Epithelial cell of prostate (primary cell): ENCODE results near the gene ITPK1.
A peak's percentile ranks its signal among the peaks of the same experiment; 100 is the strongest.

ENCODE experiments used
- DNase-seq: peaks from one replicate; pipeline ENCODE4 v3.0.0-alpha.2; 2011; ENCODE audit warnings: low read depth, low spot score
- H3K27ac ChIP-seq: fragments of 450-650 bp; 2 replicates; pipeline ENCODE4 v1.5.1; 2017; ENCODE audit warnings: mild to moderate bottlenecking

ITPK1 gene

DNA sequence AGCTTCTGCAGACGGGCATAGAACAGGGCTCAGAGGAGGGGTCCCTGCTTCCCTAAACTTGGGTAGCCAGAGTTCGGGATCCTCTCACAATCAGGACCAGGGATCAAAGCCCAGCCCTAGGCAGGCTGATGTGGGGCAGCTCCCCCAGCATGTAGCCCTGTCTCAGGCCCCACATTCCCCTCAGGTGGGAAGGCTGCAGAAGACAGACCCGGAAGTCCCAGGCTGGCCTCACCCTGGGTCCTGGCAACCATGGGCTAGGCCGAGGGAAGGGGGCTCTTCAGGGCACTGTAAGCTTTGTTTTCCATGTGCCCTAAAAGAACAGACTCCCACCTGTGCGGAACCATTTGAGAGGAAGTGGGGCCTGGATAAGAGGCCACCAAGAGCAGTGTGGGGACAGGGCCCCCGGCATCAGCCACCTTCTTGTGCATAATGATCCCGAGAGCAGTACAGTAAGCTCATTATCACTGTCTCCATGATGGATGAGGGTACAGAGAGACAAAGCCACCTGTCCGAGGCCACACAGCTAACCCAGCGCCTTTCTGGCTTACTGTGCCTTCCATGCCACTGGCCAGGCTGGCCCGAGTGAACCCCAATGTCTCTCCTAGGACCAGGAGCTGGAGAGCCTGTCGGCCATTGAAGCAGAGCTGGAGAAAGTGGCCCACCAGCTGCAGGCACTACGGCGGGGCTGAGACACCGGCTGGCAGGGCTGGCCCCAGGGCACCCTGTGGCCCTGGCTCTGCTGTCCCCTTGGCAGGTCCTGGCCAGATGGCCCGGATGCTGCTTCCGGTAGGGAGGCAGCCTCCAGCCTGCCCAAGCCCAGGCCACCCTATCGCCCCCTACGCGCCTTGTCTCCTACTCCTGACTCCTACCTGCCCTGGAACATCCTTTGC lies 181.3 kb downstream of the ITPK1 start:
- H3K27ac ChIP-seq: no peak overlapping the region
- no peak for DNase-seq

DNA sequence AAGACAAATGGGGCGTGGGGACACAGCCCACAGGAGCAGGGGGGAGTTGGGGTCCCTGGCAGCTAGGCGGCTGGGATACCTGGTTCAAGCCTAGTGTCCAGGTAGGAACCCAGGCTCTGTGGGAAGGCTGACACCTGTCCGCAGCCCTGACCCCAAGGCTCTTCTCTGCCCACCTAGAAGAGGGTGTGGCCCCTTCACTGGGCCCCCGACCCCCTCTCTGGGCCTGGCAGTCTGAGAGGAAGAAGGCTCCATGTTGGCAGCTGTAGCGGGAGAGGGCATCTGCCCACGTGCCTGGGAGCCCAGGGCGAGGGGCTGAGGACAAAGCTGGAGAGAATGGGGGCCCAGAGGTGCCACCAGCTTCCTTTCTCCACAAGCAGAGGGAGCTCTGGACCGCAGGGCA lies 182.2 kb downstream of the ITPK1 start:
- no peak overlapping the region for H3K27ac ChIP-seq
- DNase-seq: no peak

GRCh38 chr14:92932448-92933395 lies 183.0 kb downstream of the ITPK1 start:
- DNase-seq: no peak
- H3K27ac ChIP-seq: no peak overlapping the region

GRCh38 chr14:92931681-92932447 lies 183.9 kb downstream of the ITPK1 start:
- no peak for DNase-seq
- H3K27ac ChIP-seq: no peak overlapping the region

GRCh38 chr14:92930737-92931602 lies 184.8 kb downstream of the ITPK1 start:
- DNase-seq: no peak

GRCh38 chr14:92929689-92930608 lies 185.8 kb downstream of the ITPK1 start:
- H3K27ac ChIP-seq: no peak overlapping the region
- DNase-seq: no peak

More at GRCh38 chr14:92930737-92931602, 184.8 kb downstream of the ITPK1 start:
- no peak overlapping the region for H3K27ac ChIP-seq

DNA sequence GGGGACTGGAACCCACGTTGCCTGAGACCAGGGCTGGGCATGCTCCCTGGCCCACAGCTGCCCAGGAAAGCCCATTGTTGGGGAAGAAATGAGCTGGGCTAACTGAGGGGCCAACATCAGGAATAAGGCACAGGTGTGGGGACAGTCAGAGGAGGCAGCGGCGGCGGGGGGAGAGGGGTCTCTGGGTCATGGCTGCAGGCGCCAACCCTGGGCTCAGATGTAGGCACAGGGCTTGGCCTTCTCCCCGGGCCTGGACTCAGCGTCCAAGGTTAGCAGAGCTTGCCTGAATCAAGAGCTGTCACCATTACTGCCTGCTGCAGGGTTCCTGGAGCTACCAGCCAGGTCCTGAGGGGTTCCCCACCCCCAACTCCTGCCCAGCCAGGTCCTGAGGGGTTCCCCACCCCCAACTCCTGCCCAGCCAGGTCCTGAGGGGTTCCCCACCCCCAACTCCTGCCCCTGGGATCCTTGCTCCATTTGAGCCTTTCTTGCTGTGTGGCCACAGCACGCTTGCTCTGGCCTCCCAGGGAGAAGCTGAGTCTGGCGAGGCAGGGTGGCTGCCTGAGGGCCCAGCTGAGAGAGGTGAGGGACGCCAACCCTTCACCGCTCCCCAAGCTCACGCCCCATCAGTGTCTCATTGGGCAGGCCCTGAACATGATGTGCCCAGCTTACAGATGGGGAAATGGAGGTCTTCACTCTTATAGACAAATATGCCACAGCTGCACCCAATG lies 186.6 kb downstream of the ITPK1 start:
- no peak for DNase-seq
- no peak overlapping the region for H3K27ac ChIP-seq

GRCh38 chr14:92928258-92928629 lies 187.5 kb downstream of the ITPK1 start:
- no peak for DNase-seq
- H3K27ac ChIP-seq: no peak overlapping the region

DNA sequence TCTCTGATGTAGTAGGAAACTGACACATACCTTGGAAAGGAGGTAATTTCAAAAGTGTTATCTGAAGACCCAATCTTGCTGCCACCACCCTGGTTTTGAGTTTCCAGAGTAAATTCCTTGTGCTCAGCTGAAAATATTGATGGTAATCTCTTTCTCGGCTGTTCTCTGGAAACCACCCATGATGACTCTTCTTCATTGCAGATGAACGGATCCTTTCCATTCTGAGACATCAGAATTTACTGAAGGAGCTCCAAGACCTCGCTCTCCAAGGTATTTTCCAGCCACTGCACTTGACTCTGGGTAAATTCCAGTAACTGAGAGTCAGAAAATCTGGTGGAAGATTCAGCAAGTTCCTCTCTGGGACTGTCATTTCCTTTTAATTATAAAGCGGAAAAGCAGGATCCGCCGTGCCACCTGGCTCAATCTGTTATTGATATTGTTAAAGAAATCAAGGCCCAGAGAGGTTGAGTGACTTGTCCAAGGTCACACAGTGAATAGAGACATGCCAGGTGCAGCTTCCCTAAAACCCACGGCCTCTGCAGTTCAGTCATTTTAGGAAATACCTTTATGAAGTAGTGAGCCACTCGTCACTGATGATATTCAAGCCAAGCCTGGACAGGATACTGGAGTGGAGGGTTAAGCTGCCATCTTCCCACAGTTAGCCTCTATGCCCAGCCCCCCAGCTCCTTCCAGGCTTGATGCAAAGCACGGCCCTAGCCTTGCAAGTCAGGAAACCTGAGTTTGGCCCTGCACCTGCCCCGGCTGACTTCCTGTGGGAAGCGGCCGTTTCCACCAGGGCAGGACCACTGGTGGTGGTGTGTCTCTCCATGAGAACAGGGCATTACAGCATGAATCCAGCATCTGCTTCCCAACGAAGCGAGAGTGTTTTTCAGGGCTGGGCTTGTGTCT lies 188.1 kb downstream of the ITPK1 start:
- H3K27ac ChIP-seq: peak overlapping the region; percentile 67

DNA sequence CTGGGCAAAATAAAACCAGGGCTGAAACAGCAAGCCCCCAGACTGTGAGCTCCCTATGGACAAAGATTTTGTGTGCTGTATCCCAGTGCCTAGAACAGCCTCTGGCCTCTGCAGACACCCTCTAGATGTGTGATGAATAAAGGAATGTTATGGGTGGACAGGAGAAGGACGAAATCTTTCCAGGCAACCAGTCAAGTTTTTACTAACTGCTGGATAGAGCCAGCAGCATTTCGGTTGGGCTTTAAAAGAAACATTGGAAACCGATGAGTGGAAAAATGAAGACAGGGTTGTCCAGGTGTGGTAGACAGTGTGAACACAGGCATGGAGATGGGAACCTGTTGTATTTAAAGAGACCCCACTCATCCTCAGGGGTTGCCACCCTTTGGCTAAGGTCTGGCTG lies 188.8 kb downstream of the ITPK1 start:
- no peak for DNase-seq

More for the DNA sequence above, 188.1 kb downstream of the ITPK1 start:
- DNase-seq: no peak

GRCh38 chr14:92926180-92926845 lies 189.4 kb downstream of the ITPK1 start:
- DNase-seq: peak; percentile 77
- peak overlapping the region; percentile 67 for H3K27ac ChIP-seq

More for the DNA sequence above, 188.8 kb downstream of the ITPK1 start:
- peak overlapping the region; percentile 67 for H3K27ac ChIP-seq

DNA sequence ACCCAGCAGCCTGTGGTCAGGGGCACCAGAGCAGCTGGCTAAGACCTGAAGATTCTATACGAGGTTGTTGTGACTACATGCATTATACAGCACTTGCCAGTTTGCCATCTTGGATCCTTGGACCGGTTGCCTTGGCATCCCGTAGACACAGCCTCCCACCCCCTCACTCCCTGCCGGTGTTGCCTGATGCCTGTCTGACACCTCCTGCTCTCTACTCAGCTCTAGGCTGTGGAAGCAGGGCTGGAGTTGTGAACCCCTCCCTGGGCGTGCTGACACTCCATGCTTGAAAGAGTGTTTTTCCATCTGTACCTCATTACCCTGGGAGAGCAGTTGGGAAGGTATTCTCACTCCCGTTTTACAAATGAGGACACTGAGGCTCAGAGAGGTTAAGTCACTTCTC lies 190.3 kb downstream of the ITPK1 start:
- no peak for DNase-seq
- H3K27ac ChIP-seq: no peak overlapping the region

DNA sequence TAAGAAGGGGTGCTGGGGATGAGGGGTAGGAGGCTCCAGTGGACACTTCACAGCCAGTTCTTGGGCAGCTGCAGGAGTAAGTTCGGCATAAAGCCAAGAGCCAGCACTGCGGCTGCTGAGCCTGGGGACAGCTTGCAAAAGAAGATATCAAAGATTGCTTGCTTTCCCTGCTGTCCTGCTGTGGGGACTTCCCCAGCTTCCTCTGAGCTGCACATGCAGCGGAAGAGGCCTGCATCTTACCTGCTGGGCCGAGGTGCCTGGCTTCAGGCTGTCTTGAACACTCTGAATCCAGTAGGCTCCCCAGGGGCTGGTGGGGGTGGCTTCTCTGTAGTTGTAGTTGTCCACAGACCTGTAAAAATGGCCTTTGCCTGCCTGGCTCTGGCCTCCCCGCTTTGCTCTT lies 191.5 kb downstream of the ITPK1 start:
- no peak for DNase-seq
- H3K27ac ChIP-seq: no peak overlapping the region

GRCh38 chr14:92923744-92924103 lies 192.0 kb downstream of the ITPK1 start:
- H3K27ac ChIP-seq: no peak overlapping the region

GRCh38 chr14:92922883-92923743 lies 192.6 kb downstream of the ITPK1 start, which contains the start of gene CHGA:
Gene CHGA, plus strand, starts transcription at chr14:92923150. Its CDS starts 210 bp downstream, at chr14:92923360.
- H3K27ac ChIP-seq: no peak within 1 kb of the TSS
- DNase-seq: no peak

More at GRCh38 chr14:92923744-92924103, 192.0 kb downstream of the ITPK1 start:
- no peak for DNase-seq
